Measurements from ENCODE around the gene TMEM184B. TPM values are rescaled to one million over a fixed set of nuclear protein-coding genes. Genes with fewer than 3 reads are reported as not detected.
A peak's percentile ranks its signal among the peaks of the same experiment; 100 is the strongest.

The TMEM184B gene
- total and polyA plus RNA-seq, 5 donors from 2014 or later = 7.2 to 31.3 (median 7.8) TPM

- Mint-ChIP-seq H3K4me3 (peak overlapping the region in 1 of 4 donors; percentile 58), H3K9me3 (no peaks in the 10 kb centered on the region), H3K36me3 (peaks cover 3% of the 10 kb centered on the region), H3K27me3 (no peaks in the 10 kb centered on the region), H3K27ac (peak overlapping the region; percentile 54 to 86 (median 75)), H3K4me1 (peaks cover 9 to 89% (median 47%) of the 10 kb centered on the region in 4 donors)
- DNase-seq (no peak), ATAC-seq (ENCODE audit: low read depth in 2 of 2) (no peak)
- H3K4me1 ChIP-seq (ENCODE audit: control insufficient read depth, insufficient read depth, low read length, poor library complexity, severe bottlenecking) = peaks cover 39% of the 10 kb centered on the region
- no peak overlapping the region for H3K4me3 ChIP-seq (ENCODE audit: low read depth, low read length)
- peaks cover 10% of the 10 kb centered on the region for H3K36me3 ChIP-seq (ENCODE audit: control insufficient read depth, insufficient read depth, low read length)
- no peaks in the 10 kb centered on the region for H3K27me3 ChIP-seq (ENCODE audit: control insufficient read depth, insufficient read depth, low read length)
- no peak overlapping the region for H3K27ac ChIP-seq (ENCODE audit: insufficient read depth, low read length, poor library complexity, severe bottlenecking)
- no peaks in the 10 kb centered on the region for H3K9me3 ChIP-seq (ENCODE audit: control insufficient read depth in 2 of 2, low read length in 2 of 2)
These were observed 37.9 kb upstream of the TMEM184B start for GRCh38 chr22:38310518-38311322.

GRCh38 chr22:38309614-38310517, 37.1 kb upstream of the TMEM184B start:
- Histone ChIP-seq H3K4me3 (ENCODE audit: low read depth, low read length) (no peak overlapping the region), H3K9me3 (ENCODE audit: control insufficient read depth in 2 of 2, low read length in 2 of 2) (no peaks in the 10 kb centered on the region), H3K36me3 (ENCODE audit: control insufficient read depth, insufficient read depth, low read length) (peaks cover 10% of the 10 kb centered on the region), H3K27ac (ENCODE audit: insufficient read depth, low read length, poor library complexity, severe bottlenecking) (no peak overlapping the region), H3K27me3 (ENCODE audit: control insufficient read depth, insufficient read depth, low read length) (no peaks in the 10 kb centered on the region), H3K4me1 (ENCODE audit: control insufficient read depth, insufficient read depth, low read length, poor library complexity, severe bottlenecking) (peaks cover 37% of the 10 kb centered on the region)
- peak overlapping the region in 1 of 4 donors; percentile 58 for H3K4me3 Mint-ChIP-seq
- no peak for ATAC-seq (ENCODE audit: low read depth in 2 of 2)
- peaks cover 15 to 87% (median 45%) of the 10 kb centered on the region in 4 donors for H3K4me1 Mint-ChIP-seq
- DNase-seq = no peak
- H3K27me3 Mint-ChIP-seq = no peaks in the 10 kb centered on the region
- peaks cover 7% of the 10 kb centered on the region for H3K36me3 Mint-ChIP-seq
- no peaks in the 10 kb centered on the region for H3K9me3 Mint-ChIP-seq
- peak overlapping the region; percentile 42 to 93 (median 54) for H3K27ac Mint-ChIP-seq

- peaks cover 15 to 77% (median 39%) of the 10 kb centered on the region in 4 donors for H3K4me1 Mint-ChIP-seq
- ATAC-seq (ENCODE audit: low read depth in 2 of 2) = no peak
These were observed 36.1 kb upstream of the TMEM184B start for GRCh38 chr22:38308791-38309498.

DNA sequence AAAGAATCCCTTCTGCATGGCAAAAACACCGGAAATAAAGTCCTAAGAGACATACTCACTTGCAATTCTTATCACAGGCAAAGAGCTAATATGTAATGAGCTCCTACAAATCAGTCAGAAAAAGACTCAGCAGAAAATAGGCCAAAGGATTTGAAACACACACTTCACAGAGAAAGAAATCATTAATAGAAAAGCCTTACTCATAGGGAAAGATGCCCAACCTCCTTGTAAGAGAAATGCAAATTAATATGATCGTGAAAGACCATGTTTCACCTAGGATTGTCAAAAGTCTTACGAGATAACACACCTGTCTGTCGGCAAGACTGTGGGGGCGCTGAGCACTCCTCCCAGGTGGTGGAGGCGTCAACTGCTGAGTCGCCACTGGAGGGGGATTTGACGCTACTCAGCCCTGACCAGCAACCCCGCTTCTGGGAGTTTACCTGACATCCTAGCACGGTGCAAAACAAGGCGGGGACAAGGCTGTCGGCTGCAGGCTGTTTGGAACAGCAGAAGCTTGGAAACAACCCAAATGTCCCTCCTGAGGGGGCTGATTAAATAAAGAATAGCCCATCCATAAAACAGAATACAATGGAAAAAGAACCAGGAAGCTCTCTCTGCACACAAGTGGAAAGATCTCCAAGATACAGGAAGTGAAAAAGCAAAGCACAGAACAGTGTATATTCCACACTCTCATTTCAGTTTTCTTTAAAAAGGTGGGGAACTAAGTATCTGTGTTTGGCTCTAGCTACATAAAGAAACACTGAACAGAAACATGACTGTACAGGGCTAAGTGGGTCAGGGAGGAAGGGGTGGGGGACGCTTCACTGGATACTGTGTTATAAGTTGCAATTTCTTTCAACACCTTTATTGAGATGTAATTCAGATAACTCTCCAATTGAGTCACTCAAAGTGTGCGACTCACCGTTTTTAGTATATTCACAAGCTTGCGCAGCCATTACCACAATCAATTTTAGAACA, 33.0 kb upstream of the TMEM184B start:
- peaks cover 11 to 46% (median 26%) of the 10 kb centered on the region in 4 donors for H3K4me1 Mint-ChIP-seq
- Histone ChIP-seq H3K27ac (ENCODE audit: insufficient read depth, low read length, poor library complexity, severe bottlenecking) (no peak overlapping the region), H3K27me3 (ENCODE audit: control insufficient read depth, insufficient read depth, low read length) (no peaks in the 10 kb centered on the region), H3K36me3 (ENCODE audit: control insufficient read depth, insufficient read depth, low read length) (peaks cover 16% of the 10 kb centered on the region), H3K4me1 (ENCODE audit: control insufficient read depth, insufficient read depth, low read length, poor library complexity, severe bottlenecking) (peaks cover 10% of the 10 kb centered on the region), H3K9me3 (ENCODE audit: control insufficient read depth in 2 of 2, low read length in 2 of 2) (no peaks in the 10 kb centered on the region), H3K4me3 (ENCODE audit: low read depth, low read length) (peak overlapping the region; percentile 66)
- DNase-seq = peak in 2 of 3 donors; percentile 26 to 41
- peaks cover 13% of the 10 kb centered on the region for H3K36me3 Mint-ChIP-seq
- no peaks in the 10 kb centered on the region for H3K9me3 Mint-ChIP-seq
- ATAC-seq (ENCODE audit: low read depth in 2 of 2) = peak; percentile 59 to 64
- H3K4me3 Mint-ChIP-seq = peak overlapping the region; percentile 72 to 85 (median 77)
- H3K27me3 Mint-ChIP-seq = no peaks in the 10 kb centered on the region
- H3K27ac Mint-ChIP-seq = peak overlapping the region; percentile 35 to 79 (median 42)

More at GRCh38 chr22:38308791-38309498, 36.1 kb upstream of the TMEM184B start:
- Mint-ChIP-seq H3K4me3 (peak overlapping the region in 1 of 4 donors; percentile 15), H3K9me3 (no peaks in the 10 kb centered on the region), H3K27me3 (no peaks in the 10 kb centered on the region), H3K36me3 (peaks cover 7% of the 10 kb centered on the region), H3K27ac (peak overlapping the region; percentile 42 to 93 (median 73))
- H3K27me3 ChIP-seq (ENCODE audit: control insufficient read depth, insufficient read depth, low read length) = no peaks in the 10 kb centered on the region
- H3K36me3 ChIP-seq (ENCODE audit: control insufficient read depth, insufficient read depth, low read length) = peaks cover 11% of the 10 kb centered on the region
- H3K4me1 ChIP-seq (ENCODE audit: control insufficient read depth, insufficient read depth, low read length, poor library complexity, severe bottlenecking) = peaks cover 28% of the 10 kb centered on the region
- no peaks in the 10 kb centered on the region for H3K9me3 ChIP-seq (ENCODE audit: control insufficient read depth in 2 of 2, low read length in 2 of 2)
- DNase-seq = no peak
- no peak overlapping the region for H3K4me3 ChIP-seq (ENCODE audit: low read depth, low read length)
- H3K27ac ChIP-seq (ENCODE audit: insufficient read depth, low read length, poor library complexity, severe bottlenecking) = no peak overlapping the region

DNA sequence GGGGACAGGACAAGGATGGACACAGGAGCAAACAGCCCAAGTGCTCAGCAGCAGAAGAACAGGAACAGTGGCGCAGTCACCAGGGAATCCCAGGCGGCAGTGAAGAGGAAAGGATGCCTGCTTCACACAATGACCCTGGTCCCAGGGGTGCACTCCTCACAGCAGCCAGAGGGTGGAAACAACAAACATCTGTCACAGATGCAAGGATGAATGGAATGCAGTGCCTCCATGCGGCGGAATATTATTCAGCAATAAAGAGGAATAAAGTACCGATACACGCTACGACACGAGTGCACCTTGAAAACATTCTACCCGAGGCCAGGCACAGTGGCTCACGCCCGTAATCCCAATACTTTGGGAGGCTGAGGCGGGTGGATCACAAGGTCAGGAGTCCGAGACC, 31.7 kb upstream of the TMEM184B start:
- Histone ChIP-seq H3K36me3 (ENCODE audit: control insufficient read depth, insufficient read depth, low read length) (peaks cover 21% of the 10 kb centered on the region), H3K9me3 (ENCODE audit: control insufficient read depth in 2 of 2, low read length in 2 of 2) (no peaks in the 10 kb centered on the region), H3K27me3 (ENCODE audit: control insufficient read depth, insufficient read depth, low read length) (no peaks in the 10 kb centered on the region), H3K4me1 (ENCODE audit: control insufficient read depth, insufficient read depth, low read length, poor library complexity, severe bottlenecking) (peaks cover 10% of the 10 kb centered on the region), H3K27ac (ENCODE audit: insufficient read depth, low read length, poor library complexity, severe bottlenecking) (no peak overlapping the region), H3K4me3 (ENCODE audit: low read depth, low read length) (no peak overlapping the region)
- Mint-ChIP-seq H3K4me3 (no peak overlapping the region), H3K9me3 (no peaks in the 10 kb centered on the region), H3K27me3 (no peaks in the 10 kb centered on the region), H3K4me1 (peaks cover 11 to 36% (median 24%) of the 10 kb centered on the region in 4 donors), H3K36me3 (peaks cover 19% of the 10 kb centered on the region), H3K27ac (peak overlapping the region in 1 of 3 donors; percentile 21)
- DNase-seq (no peak), ATAC-seq (ENCODE audit: low read depth in 2 of 2) (no peak)

DNA sequence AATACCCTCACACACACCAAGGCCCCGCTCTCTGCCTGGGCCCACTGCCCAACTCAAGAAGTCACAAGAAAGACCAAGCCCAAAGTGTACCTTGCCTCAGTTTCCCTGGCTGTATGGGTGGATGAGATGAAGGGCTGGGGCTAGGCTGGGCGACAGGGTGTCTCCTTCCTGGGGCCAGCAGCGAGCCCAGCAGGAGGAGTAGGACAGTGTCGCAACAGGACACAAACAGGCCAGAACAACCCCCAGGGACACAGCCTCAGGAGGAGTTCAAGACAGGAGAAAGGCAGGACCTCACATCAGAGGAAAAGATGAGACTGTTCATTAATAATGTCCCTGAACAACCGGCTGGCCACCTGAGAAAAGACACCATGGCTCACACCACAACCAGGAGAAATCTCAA, 31.2 kb upstream of the TMEM184B start:
- H3K36me3 Mint-ChIP-seq = peaks cover 21% of the 10 kb centered on the region
- H3K9me3 Mint-ChIP-seq = no peaks in the 10 kb centered on the region
- Histone ChIP-seq H3K9me3 (ENCODE audit: control insufficient read depth in 2 of 2, low read length in 2 of 2) (no peaks in the 10 kb centered on the region), H3K4me3 (ENCODE audit: low read depth, low read length) (no peak overlapping the region), H3K27me3 (ENCODE audit: control insufficient read depth, insufficient read depth, low read length) (no peaks in the 10 kb centered on the region), H3K27ac (ENCODE audit: insufficient read depth, low read length, poor library complexity, severe bottlenecking) (no peak overlapping the region), H3K36me3 (ENCODE audit: control insufficient read depth, insufficient read depth, low read length) (peaks cover 26% of the 10 kb centered on the region), H3K4me1 (ENCODE audit: control insufficient read depth, insufficient read depth, low read length, poor library complexity, severe bottlenecking) (peaks cover 10% of the 10 kb centered on the region)
- H3K4me1 Mint-ChIP-seq = peaks cover 11 to 34% (median 23%) of the 10 kb centered on the region in 4 donors
- peak overlapping the region in 2 of 3 donors; percentile 21 to 62 for H3K27ac Mint-ChIP-seq
- H3K4me3 Mint-ChIP-seq = no peak overlapping the region
- ATAC-seq (ENCODE audit: low read depth in 2 of 2) (no peak), DNase-seq (no peak)
- no peaks in the 10 kb centered on the region for H3K27me3 Mint-ChIP-seq

Data from CD4-positive, CD25-positive, alpha-beta regulatory T cell (primary cell).